MM.1S (cell line): ENCODE data around the gene AK6.
"Not testable (repeated sequence)": the region's sequence is repeated elsewhere in the genome, so short reads cannot be mapped to it uniquely, and the experiment has no call there.

Experiments used
- EZH2 ChIP-seq: fragments of 300-600 bp; sonication (generic); optimal IDR thresholded peaks from 2 replicates; pipeline ENCODE3; 2017; ENCODE audit warnings: low read depth, mild to moderate bottlenecking, antibody characterized with exemption, low read length, mixed read lengths
- TF ChIP-seq, protein P1 (sequence below): fragments of 300-600 bp; sonication (generic); IDR thresholded peaks from 2 replicates; pipeline ENCODE4 v1.5.1; 2016; ENCODE audit warnings: antibody characterized with exemption, low read length, mixed read lengths

DNA sequence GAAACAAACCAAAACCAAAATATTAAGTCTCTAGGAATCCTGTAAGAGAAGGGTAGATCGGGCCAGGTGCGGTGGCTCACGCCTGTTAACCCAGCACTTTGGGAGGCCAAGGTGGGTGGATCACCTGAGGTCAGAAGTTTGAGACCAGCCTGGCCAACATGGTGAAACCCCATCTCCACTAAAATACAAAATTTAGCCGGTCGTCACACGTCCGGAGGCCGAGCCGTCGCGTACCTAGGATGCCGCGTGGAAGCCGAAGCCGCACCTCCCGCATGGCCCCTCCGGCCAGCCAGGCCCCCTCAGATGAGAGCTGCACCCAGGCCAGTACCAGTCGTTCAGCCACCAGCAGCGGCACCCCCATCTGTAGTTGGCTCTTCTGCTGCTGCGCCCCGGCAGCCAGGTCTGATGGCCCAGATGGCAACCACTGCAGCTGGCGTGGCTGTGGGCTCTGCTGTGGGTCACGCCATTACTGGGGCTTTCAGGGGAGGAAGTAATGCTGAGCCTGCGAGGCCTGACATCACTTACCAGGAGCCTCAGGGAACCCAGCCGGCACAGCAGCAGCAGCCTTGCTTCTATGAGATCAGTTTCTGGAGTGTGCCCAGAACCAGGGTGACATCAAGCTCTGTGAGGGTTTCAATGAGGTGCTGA is 35.5 kb downstream of the AK6 start:
- TF ChIP-seq, protein P1, sequence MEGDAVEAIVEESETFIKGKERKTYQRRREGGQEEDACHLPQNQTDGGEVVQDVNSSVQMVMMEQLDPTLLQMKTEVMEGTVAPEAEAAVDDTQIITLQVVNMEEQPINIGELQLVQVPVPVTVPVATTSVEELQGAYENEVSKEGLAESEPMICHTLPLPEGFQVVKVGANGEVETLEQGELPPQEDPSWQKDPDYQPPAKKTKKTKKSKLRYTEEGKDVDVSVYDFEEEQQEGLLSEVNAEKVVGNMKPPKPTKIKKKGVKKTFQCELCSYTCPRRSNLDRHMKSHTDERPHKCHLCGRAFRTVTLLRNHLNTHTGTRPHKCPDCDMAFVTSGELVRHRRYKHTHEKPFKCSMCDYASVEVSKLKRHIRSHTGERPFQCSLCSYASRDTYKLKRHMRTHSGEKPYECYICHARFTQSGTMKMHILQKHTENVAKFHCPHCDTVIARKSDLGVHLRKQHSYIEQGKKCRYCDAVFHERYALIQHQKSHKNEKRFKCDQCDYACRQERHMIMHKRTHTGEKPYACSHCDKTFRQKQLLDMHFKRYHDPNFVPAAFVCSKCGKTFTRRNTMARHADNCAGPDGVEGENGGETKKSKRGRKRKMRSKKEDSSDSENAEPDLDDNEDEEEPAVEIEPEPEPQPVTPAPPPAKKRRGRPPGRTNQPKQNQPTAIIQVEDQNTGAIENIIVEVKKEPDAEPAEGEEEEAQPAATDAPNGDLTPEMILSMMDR, result not testable (repeated sequence)
- not testable (repeated sequence) for TF ChIP-seq EZH2
